ENCODE results near the gene CFAP43.

The CFAP43 gene

GRCh38 chr10:104109908-104110662 lies 122.1 kb downstream of the CFAP43 start:
- H3K9ac ChIP-seq (ENCODE audit: insufficient read length), result no peak overlapping the region
- H3K9me3 ChIP-seq (ENCODE audit: low read depth, low read length), result no peaks in the 10 kb centered on the region
- no peak for DNase-seq (ENCODE audit: low read depth, low spot score)
- no peak for TF ChIP-seq EZH2 (IDR thresholded peaks at IDR 0.05)
- TF ChIP-seq POLR2AphosphoS5 (IDR thresholded peaks at IDR 0.05; ENCODE audit: borderline replicate concordance, low read depth, low read length), result no peak
- TF ChIP-seq FOXP2 (optimal IDR thresholded peaks at IDR 0.05; ENCODE audit: control extremely low read depth, extremely low read length, insufficient read depth), result no peak
- no peaks in the 10 kb centered on the region for H3K36me3 ChIP-seq (ENCODE audit: insufficient read depth, low read length)
- H3K27ac ChIP-seq, result no peak overlapping the region
- H3K4me3 ChIP-seq, result no peak overlapping the region

GRCh38 chr10:104104926-104105325 lies 127.2 kb downstream of the CFAP43 start:
- Histone ChIP-seq H3K4me3 (no peak overlapping the region), H3K27ac (no peak overlapping the region), H3K9me3 (ENCODE audit: low read depth, low read length) (no peaks in the 10 kb centered on the region), H3K36me3 (ENCODE audit: insufficient read depth, low read length) (no peaks in the 10 kb centered on the region), H3K9ac (ENCODE audit: insufficient read length) (no peak overlapping the region)
- TF ChIP-seq POLR2AphosphoS5 (IDR thresholded peaks at IDR 0.05; ENCODE audit: borderline replicate concordance, low read depth, low read length) (no peak), FOXP2 (optimal IDR thresholded peaks at IDR 0.05; ENCODE audit: control extremely low read depth, extremely low read length, insufficient read depth) (no peak)
- no peak for DNase-seq (ENCODE audit: low read depth, low spot score)

GRCh38 chr10:104104418-104104817 lies 127.7 kb downstream of the CFAP43 start:
- Histone ChIP-seq H3K4me3 (no peak overlapping the region), H3K27ac (no peak overlapping the region), H3K9me3 (ENCODE audit: low read depth, low read length) (no peaks in the 10 kb centered on the region), H3K9ac (ENCODE audit: insufficient read length) (no peak overlapping the region), H3K36me3 (ENCODE audit: insufficient read depth, low read length) (no peaks in the 10 kb centered on the region)
- TF ChIP-seq FOXP2 (optimal IDR thresholded peaks at IDR 0.05; ENCODE audit: control extremely low read depth, extremely low read length, insufficient read depth), result no peak
- no peak for TF ChIP-seq POLR2AphosphoS5 (IDR thresholded peaks at IDR 0.05; ENCODE audit: borderline replicate concordance, low read depth, low read length)
- no peak for TF ChIP-seq EZH2 (IDR thresholded peaks at IDR 0.05)
- DNase-seq (ENCODE audit: low read depth, low spot score), result no peak

GRCh38 chr10:104103956-104104355 lies 128.2 kb downstream of the CFAP43 start:
- Histone ChIP-seq H3K9me3 (ENCODE audit: low read depth, low read length) (no peaks in the 10 kb centered on the region), H3K36me3 (ENCODE audit: insufficient read depth, low read length) (no peaks in the 10 kb centered on the region), H3K9ac (ENCODE audit: insufficient read length) (no peak overlapping the region), H3K4me3 (no peak overlapping the region), H3K27ac (no peak overlapping the region)
- no peak for TF ChIP-seq POLR2AphosphoS5 (IDR thresholded peaks at IDR 0.05; ENCODE audit: borderline replicate concordance, low read depth, low read length)
- DNase-seq (ENCODE audit: low read depth, low spot score), result no peak

- Histone ChIP-seq H3K4me3 (no peak overlapping the region), H3K9me3 (ENCODE audit: low read depth, low read length) (no peaks in the 10 kb centered on the region), H3K36me3 (ENCODE audit: insufficient read depth, low read length) (no peaks in the 10 kb centered on the region), H3K9ac (ENCODE audit: insufficient read length) (no peak overlapping the region), H3K27ac (no peak overlapping the region)
- DNase-seq (ENCODE audit: low read depth, low spot score), result no peak
- TF ChIP-seq EZH2 (IDR thresholded peaks at IDR 0.05) (no peak), FOXP2 (optimal IDR thresholded peaks at IDR 0.05; ENCODE audit: control extremely low read depth, extremely low read length, insufficient read depth) (no peak), POLR2AphosphoS5 (IDR thresholded peaks at IDR 0.05; ENCODE audit: borderline replicate concordance, low read depth, low read length) (no peak)
Measured at GRCh38 chr10:104101902-104102301, 130.3 kb downstream of the CFAP43 start.

GRCh38 chr10:104100795-104101194 lies 131.4 kb downstream of the CFAP43 start:
- H3K9ac ChIP-seq (ENCODE audit: insufficient read length), result no peak overlapping the region
- no peak overlapping the region for H3K4me3 ChIP-seq
- no peaks in the 10 kb centered on the region for H3K36me3 ChIP-seq (ENCODE audit: insufficient read depth, low read length)
- TF ChIP-seq EZH2 (IDR thresholded peaks at IDR 0.05) (no peak), POLR2AphosphoS5 (IDR thresholded peaks at IDR 0.05; ENCODE audit: borderline replicate concordance, low read depth, low read length) (no peak), FOXP2 (optimal IDR thresholded peaks at IDR 0.05; ENCODE audit: control extremely low read depth, extremely low read length, insufficient read depth) (no peak)
- no peak for DNase-seq (ENCODE audit: low read depth, low spot score)
- H3K27ac ChIP-seq, result no peak overlapping the region
- no peaks in the 10 kb centered on the region for H3K9me3 ChIP-seq (ENCODE audit: low read depth, low read length)

- Histone ChIP-seq H3K36me3 (ENCODE audit: insufficient read depth, low read length) (no peaks in the 10 kb centered on the region), H3K9ac (ENCODE audit: insufficient read length) (no peak overlapping the region), H3K4me3 (no peak overlapping the region), H3K27ac (no peak overlapping the region), H3K9me3 (ENCODE audit: low read depth, low read length) (no peaks in the 10 kb centered on the region)
- DNase-seq (ENCODE audit: low read depth, low spot score), result no peak
- no peak for TF ChIP-seq EZH2 (IDR thresholded peaks at IDR 0.05)
- no peak for TF ChIP-seq FOXP2 (optimal IDR thresholded peaks at IDR 0.05; ENCODE audit: control extremely low read depth, extremely low read length, insufficient read depth)
- no peak for TF ChIP-seq POLR2AphosphoS5 (IDR thresholded peaks at IDR 0.05; ENCODE audit: borderline replicate concordance, low read depth, low read length)
Measured at GRCh38 chr10:104099941-104100340, 132.2 kb downstream of the CFAP43 start.

- Histone ChIP-seq H3K27ac (no peak overlapping the region), H3K36me3 (ENCODE audit: insufficient read depth, low read length) (no peaks in the 10 kb centered on the region), H3K4me3 (no peak overlapping the region), H3K9me3 (ENCODE audit: low read depth, low read length) (no peaks in the 10 kb centered on the region), H3K9ac (ENCODE audit: insufficient read length) (no peak overlapping the region)
- no peak for DNase-seq (ENCODE audit: low read depth, low spot score)
- TF ChIP-seq POLR2AphosphoS5 (IDR thresholded peaks at IDR 0.05; ENCODE audit: borderline replicate concordance, low read depth, low read length) (no peak), FOXP2 (optimal IDR thresholded peaks at IDR 0.05; ENCODE audit: control extremely low read depth, extremely low read length, insufficient read depth) (no peak), EZH2 (IDR thresholded peaks at IDR 0.05) (no peak)
Measured at GRCh38 chr10:104099269-104099668, 132.9 kb downstream of the CFAP43 start.
